CD14-positive monocyte (primary cell): ENCODE results near the gene RIT2. TPM values are rescaled to one million over a fixed set of nuclear protein-coding genes. Genes with fewer than 3 reads are reported as not detected.

ENCODE experiments used
- DNase-seq, 3 donors: peaks; one replicate each; pipeline ENCODE4 v3.0.0-alpha.2; 2011 to 2022
- H2AFZ ChIP-seq: 2 replicates; pipeline ENCODE4 v1.6.0; 2012; ENCODE audit warnings: mild to moderate bottlenecking, low read depth, low read length, inconsistent platforms; ENCODE audit not compliant: insufficient read depth, poor library complexity, severe bottlenecking
- H3K27ac ChIP-seq, 2 donors: 1 replicate in 1 of 2; 2 replicates in 1 of 2; pipeline ENCODE4 v1.5.1; 2012 to 2013; ENCODE audit warnings: low read length in 2 of 2, control low read depth in 1 of 2, inconsistent platforms in 1 of 2, low read depth in 1 of 2, mild to moderate bottlenecking in 1 of 2
- H3K27me3 ChIP-seq, 2 donors: one replicate each; pipeline versions ENCODE4 v1.6.0 to v1.6.1; 2011 to 2013; ENCODE audit warnings: low read length in 2 of 2; ENCODE audit not compliant: control insufficient read depth in 2 of 2, insufficient read depth in 2 of 2
- H3K36me3 ChIP-seq, 2 donors: replicated peaks in 1 of 2; 1 replicate in 1 of 2; 2 replicates in 1 of 2; pipeline versions ENCODE4 v1.5.1 to v1.6.1; 2012 to 2013; ENCODE audit warnings: low read length in 2 of 2, control low read depth in 1 of 2, inconsistent platforms in 1 of 2, mild to moderate bottlenecking in 1 of 2; ENCODE audit not compliant: insufficient read depth in 2 of 2, control insufficient read depth in 1 of 2
- H3K4me1 ChIP-seq, 2 donors: 1 replicate in 1 of 2; 2 replicates in 1 of 2; pipeline versions ENCODE4 v1.5.1 to v1.6.1; 2012 to 2013; ENCODE audit warnings: low read length in 2 of 2, control low read depth in 1 of 2, inconsistent platforms in 1 of 2, mild to moderate bottlenecking in 1 of 2, moderate library complexity in 1 of 2; ENCODE audit not compliant: insufficient read depth in 2 of 2, control insufficient read depth in 1 of 2
- H3K4me2 ChIP-seq: replicated peaks from 2 replicates; pipeline ENCODE3; 2012; ENCODE audit warnings: low read length, moderate library complexity, mild to moderate bottlenecking; ENCODE audit not compliant: poor library complexity, severe bottlenecking; ENCODE audit errors: extremely low read depth
- H3K4me3 ChIP-seq, 3 experiments: fragments of 200-600 bp in 1 of 3; sonication (generic) in 1 of 3; replicated peaks in 1 of 3; 1 replicate in 2 of 3; 2 replicates in 1 of 3; pipeline ENCODE4 v1.5.1; 2011 to 2013; ENCODE audit warnings: low read length in 3 of 3, mild to moderate bottlenecking in 3 of 3, control low read depth in 2 of 3, low read depth in 2 of 3, inconsistent platforms in 1 of 3, moderate library complexity in 1 of 3
- H3K79me2 ChIP-seq: 2 replicates; pipeline ENCODE4 v1.6.0; 2012; ENCODE audit warnings: mild to moderate bottlenecking, control low read depth, inconsistent platforms, low read length, moderate library complexity; ENCODE audit not compliant: insufficient read depth
- H3K9ac ChIP-seq: 2 replicates; pipeline ENCODE4 v1.6.0; 2017; ENCODE audit warnings: low read length, mild to moderate bottlenecking; ENCODE audit not compliant: insufficient read depth, poor library complexity, severe bottlenecking
- H3K9me3 ChIP-seq, 2 donors: replicated peaks in 1 of 2; 1 replicate in 1 of 2; 2 replicates in 1 of 2; pipeline versions ENCODE4 v1.5.1 to v1.6.1; 2012 to 2013; ENCODE audit warnings: low read length in 2 of 2, control low read depth in 1 of 2; ENCODE audit not compliant: control insufficient read depth in 1 of 2, insufficient read depth in 1 of 2
- H4K20me1 ChIP-seq: 2 replicates; pipeline ENCODE4 v1.6.0; 2012; ENCODE audit warnings: mild to moderate bottlenecking, low read length, control low read depth, moderate library complexity; ENCODE audit not compliant: insufficient read depth
- H3K27ac Mint-ChIP-seq, 7 donors: one replicate each; pipeline ENCODE4 v1.8.0; 2020; ENCODE audit warnings: mild to moderate bottlenecking in 7 of 7, mixed read lengths in 7 of 7, moderate library complexity in 6 of 7, inconsistent platforms in 2 of 7
- H3K27me3 Mint-ChIP-seq, 3 donors: one replicate each; pipeline ENCODE4 v1.8.0; 2021 to 2022; ENCODE audit warnings: low read depth in 3 of 3, mild to moderate bottlenecking in 3 of 3, mixed read lengths in 3 of 3, moderate library complexity in 3 of 3, inconsistent platforms in 1 of 3
- H3K36me3 Mint-ChIP-seq, 2 donors: one replicate each; pipeline ENCODE4 v1.8.0; 2020; ENCODE audit warnings: mixed read lengths in 2 of 2, inconsistent platforms in 1 of 2, mild to moderate bottlenecking in 1 of 2
- H3K4me1 Mint-ChIP-seq: one replicate; pipeline ENCODE4 v1.8.0; 2020; ENCODE audit warnings: mild to moderate bottlenecking, mixed read lengths
- H3K4me3 Mint-ChIP-seq, 2 donors: one replicate each; pipeline ENCODE4 v1.8.0; 2020; ENCODE audit warnings: mild to moderate bottlenecking in 2 of 2, mixed read lengths in 2 of 2, moderate library complexity in 1 of 2
- H3K9me3 Mint-ChIP-seq, 7 donors: one replicate each; pipeline ENCODE4 v1.8.0; 2020 to 2022; ENCODE audit warnings: mixed read lengths in 7 of 7, mild to moderate bottlenecking in 6 of 7, moderate library complexity in 6 of 7, inconsistent platforms in 2 of 7
- CTCF ChIP-seq: fragments of 200-600 bp; IDR thresholded peaks from one replicate; pipeline ENCODE4 v1.8.0; 2022; ENCODE audit warnings: antibody characterized with exemption, mild to moderate bottlenecking
- WGBS: methylation state at CpG from one replicate; pipeline ENCODE4 v1.1.5; 2013; ENCODE audit warnings: missing lambda C conversion rate; ENCODE audit not compliant: insufficient coverage; 5-methylcytosine and 5-hydroxymethylcytosine counted together
- intact Hi-C, 2 donors: fragments of 100-400 bp; cut with micrococcal nuclease; formaldehyde crosslinking; loops; one replicate each; pipeline versions ENCODE4 v1.15.0 to v1.15.1; 2023
- polyA plus RNA-seq, 3 donors: library from polyadenylated mRNA; depleted of rRNA in 1 of 3; unstranded in 2 of 3; stranded (reverse) in 1 of 3; fragments of 300-500 nt in 2 of 3; fragments of >200 nt in 1 of 3; fragmentation: Illumina TruSeq in 2 of 3; gene quantifications; 1 replicate in 2 of 3; 2 replicates in 1 of 3; pipeline ENCODE4 v1.2.3, GENCODE V29; 2012 to 2021

RIT2 gene
- polyA plus RNA-seq, 3 donors: not detected

- Histone ChIP-seq H3K27ac (no peak overlapping the region), H3K27me3 (no peaks in the 10 kb centered on the region), H2AFZ (no peak overlapping the region), H3K79me2 (no peaks in the 10 kb centered on the region), H3K4me1 (no peaks in the 10 kb centered on the region), H4K20me1 (no peaks in the 10 kb centered on the region), H3K9me3 (no peaks in the 10 kb centered on the region), H3K4me3 (no peak overlapping the region), H3K4me2 (no peak overlapping the region), H3K36me3 (no peaks in the 10 kb centered on the region), H3K9ac (no peak overlapping the region)
- 90% methylated on average over 4 of the region's 7 CpGs for WGBS
- DNase-seq: no peak
- H3K9me3 Mint-ChIP-seq: no peaks in the 10 kb centered on the region
- no peaks in the 10 kb centered on the region for H3K36me3 Mint-ChIP-seq
- TF ChIP-seq CTCF: no peak
- H3K4me1 Mint-ChIP-seq: no peaks in the 10 kb centered on the region
- no peak overlapping the region for H3K27ac Mint-ChIP-seq
- peaks cover 0 to 1% (median 0%) of the 10 kb centered on the region in 3 donors for H3K27me3 Mint-ChIP-seq
- H3K4me3 Mint-ChIP-seq: no peak overlapping the region
- intact Hi-C loops: no loop called here
These were observed 60.5 kb downstream of the RIT2 start for GRCh38 chr18:43054815-43055519.

GRCh38 chr18:43049021-43049420 lies 66.5 kb downstream of the RIT2 start:
- Mint-ChIP-seq H3K4me3 (no peak overlapping the region), H3K4me1 (no peaks in the 10 kb centered on the region), H3K9me3 (no peaks in the 10 kb centered on the region), H3K27me3 (peaks cover 0 to 1% (median 0%) of the 10 kb centered on the region in 3 donors), H3K36me3 (no peaks in the 10 kb centered on the region), H3K27ac (no peak overlapping the region)
- H3K9ac ChIP-seq: no peak overlapping the region
- no peak for TF ChIP-seq CTCF
- no peak overlapping the region for H3K4me2 ChIP-seq
- H4K20me1 ChIP-seq: no peaks in the 10 kb centered on the region
- no peaks in the 10 kb centered on the region for H3K9me3 ChIP-seq
- no peak overlapping the region for H2AFZ ChIP-seq
- H3K27ac ChIP-seq: no peak overlapping the region
- no peaks in the 10 kb centered on the region for H3K4me1 ChIP-seq
- H3K36me3 ChIP-seq: no peaks in the 10 kb centered on the region
- no peaks in the 10 kb centered on the region for H3K79me2 ChIP-seq
- H3K4me3 ChIP-seq: no peak overlapping the region
- no CpG with 5 or more reads among the region's 3 CpGs for WGBS
- DNase-seq: no peak
- H3K27me3 ChIP-seq: no peaks in the 10 kb centered on the region
- intact Hi-C loops: no loop called here
